ENCODE results near the gene ACKR4.

DNA sequence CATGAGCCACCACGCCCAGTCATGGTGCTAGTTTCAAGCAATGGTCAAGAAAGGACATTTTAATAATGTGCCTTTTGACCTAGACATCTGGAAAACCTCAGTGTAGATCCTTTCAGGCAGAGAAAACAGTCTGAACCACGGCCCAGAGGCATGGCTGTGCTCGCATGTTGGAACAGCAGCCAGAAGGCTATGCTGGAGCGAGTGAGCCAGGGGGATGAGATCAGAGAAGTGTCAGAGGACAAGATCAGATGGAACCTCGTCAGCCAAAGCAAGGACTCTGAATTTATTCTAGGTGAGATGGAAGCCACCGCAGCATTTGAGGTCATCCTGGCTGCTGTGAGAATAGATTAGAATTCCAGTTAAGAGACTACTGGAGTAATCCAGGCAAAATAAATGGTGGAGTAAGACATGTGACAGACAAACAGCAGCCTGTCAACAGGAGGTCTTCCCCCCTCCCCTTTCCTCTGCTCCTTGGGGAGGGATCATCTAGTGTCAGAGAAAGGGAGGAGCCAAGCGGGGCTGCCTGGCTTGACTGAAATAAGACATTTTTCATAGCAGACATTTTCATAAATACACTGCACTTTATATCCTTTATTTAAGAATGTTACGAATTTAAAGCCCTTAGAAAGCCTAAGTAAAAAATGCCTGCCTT, 40.4 kb upstream of the ACKR4 start:
- no peak for TF ChIP-seq CTCF (IDR thresholded peaks at IDR 0.05)
- TF ChIP-seq, protein P1, sequence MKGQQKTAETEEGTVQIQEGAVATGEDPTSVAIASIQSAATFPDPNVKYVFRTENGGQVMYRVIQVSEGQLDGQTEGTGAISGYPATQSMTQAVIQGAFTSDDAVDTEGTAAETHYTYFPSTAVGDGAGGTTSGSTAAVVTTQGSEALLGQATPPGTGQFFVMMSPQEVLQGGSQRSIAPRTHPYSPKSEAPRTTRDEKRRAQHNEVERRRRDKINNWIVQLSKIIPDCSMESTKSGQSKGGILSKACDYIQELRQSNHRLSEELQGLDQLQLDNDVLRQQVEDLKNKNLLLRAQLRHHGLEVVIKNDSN (CRISPR knock-in tag; IDR thresholded peaks at IDR 0.05), result no peak
- TF ChIP-seq, protein P2, sequence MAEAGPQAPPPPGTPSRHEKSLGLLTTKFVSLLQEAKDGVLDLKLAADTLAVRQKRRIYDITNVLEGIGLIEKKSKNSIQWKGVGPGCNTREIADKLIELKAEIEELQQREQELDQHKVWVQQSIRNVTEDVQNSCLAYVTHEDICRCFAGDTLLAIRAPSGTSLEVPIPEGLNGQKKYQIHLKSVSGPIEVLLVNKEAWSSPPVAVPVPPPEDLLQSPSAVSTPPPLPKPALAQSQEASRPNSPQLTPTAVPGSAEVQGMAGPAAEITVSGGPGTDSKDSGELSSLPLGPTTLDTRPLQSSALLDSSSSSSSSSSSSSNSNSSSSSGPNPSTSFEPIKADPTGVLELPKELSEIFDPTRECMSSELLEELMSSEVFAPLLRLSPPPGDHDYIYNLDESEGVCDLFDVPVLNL (CRISPR knock-in tag; IDR thresholded peaks at IDR 0.05; ENCODE audit: borderline replicate concordance, low read depth), result no peak
- no peak for TF ChIP-seq USF2 (CRISPR knock-in tag; IDR thresholded peaks at IDR 0.05)
- no peak for TF ChIP-seq JUN (CRISPR knock-in tag; IDR thresholded peaks at IDR 0.05)
- TF ChIP-seq, protein P3, sequence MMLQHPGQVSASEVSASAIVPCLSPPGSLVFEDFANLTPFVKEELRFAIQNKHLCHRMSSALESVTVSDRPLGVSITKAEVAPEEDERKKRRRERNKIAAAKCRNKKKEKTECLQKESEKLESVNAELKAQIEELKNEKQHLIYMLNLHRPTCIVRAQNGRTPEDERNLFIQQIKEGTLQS (CRISPR knock-in tag; conservative IDR thresholded peaks at IDR 0.05), result no peak
- TF ChIP-seq, protein P4, sequence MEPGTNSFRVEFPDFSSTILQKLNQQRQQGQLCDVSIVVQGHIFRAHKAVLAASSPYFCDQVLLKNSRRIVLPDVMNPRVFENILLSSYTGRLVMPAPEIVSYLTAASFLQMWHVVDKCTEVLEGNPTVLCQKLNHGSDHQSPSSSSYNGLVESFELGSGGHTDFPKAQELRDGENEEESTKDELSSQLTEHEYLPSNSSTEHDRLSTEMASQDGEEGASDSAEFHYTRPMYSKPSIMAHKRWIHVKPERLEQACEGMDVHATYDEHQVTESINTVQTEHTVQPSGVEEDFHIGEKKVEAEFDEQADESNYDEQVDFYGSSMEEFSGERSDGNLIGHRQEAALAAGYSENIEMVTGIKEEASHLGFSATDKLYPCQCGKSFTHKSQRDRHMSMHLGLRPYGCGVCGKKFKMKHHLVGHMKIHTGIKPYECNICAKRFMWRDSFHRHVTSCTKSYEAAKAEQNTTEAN (CRISPR knock-in tag; IDR thresholded peaks at IDR 0.05), result no peak
- no peak for TF ChIP-seq ESRRA (CRISPR knock-in tag; IDR thresholded peaks at IDR 0.05; ENCODE audit: borderline replicate concordance)
- TF ChIP-seq ZNF138 (CRISPR knock-in tag; conservative IDR thresholded peaks at IDR 0.05), result no peak
- TF ChIP-seq MLX (CRISPR knock-in tag; IDR thresholded peaks at IDR 0.05), result no peak
- no peak for TF ChIP-seq RELA (CRISPR knock-in tag; IDR thresholded peaks at IDR 0.05; ENCODE audit: borderline replicate concordance)
